ENCODE measurements around the gene BTBD6. TPM values are rescaled to one million over a fixed set of nuclear protein-coding genes. Genes with fewer than 3 reads are reported as not detected.

BTBD6 gene
- total and polyA plus RNA-seq, 12 donors, result 28.1 to 58.2 (median 32.7) TPM

DNA sequence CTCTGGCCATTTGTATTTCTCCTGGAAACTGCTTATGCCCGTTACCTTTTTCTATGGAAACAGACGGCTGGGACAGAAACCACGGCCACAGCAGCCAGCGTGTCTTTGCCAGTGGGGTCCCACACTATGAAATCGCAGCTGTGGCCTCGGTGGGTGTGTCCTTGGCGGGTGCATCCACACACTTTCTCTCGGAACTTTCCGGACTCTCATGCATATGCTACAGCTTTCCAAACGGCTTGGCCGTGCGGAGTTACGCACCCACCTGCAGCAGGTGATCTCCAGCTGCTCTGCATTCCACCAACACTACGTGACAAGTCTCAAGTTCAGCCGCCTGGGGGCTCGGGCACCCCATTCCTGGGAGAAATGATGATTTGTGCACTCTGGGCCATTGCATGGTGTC is 1.3 kb upstream of the BTBD6 start:
- TF ChIP-seq, protein P1, sequence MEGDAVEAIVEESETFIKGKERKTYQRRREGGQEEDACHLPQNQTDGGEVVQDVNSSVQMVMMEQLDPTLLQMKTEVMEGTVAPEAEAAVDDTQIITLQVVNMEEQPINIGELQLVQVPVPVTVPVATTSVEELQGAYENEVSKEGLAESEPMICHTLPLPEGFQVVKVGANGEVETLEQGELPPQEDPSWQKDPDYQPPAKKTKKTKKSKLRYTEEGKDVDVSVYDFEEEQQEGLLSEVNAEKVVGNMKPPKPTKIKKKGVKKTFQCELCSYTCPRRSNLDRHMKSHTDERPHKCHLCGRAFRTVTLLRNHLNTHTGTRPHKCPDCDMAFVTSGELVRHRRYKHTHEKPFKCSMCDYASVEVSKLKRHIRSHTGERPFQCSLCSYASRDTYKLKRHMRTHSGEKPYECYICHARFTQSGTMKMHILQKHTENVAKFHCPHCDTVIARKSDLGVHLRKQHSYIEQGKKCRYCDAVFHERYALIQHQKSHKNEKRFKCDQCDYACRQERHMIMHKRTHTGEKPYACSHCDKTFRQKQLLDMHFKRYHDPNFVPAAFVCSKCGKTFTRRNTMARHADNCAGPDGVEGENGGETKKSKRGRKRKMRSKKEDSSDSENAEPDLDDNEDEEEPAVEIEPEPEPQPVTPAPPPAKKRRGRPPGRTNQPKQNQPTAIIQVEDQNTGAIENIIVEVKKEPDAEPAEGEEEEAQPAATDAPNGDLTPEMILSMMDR (IDR thresholded peaks at IDR 0.05), result no peak
- Histone ChIP-seq H3K27ac (no peak overlapping the region), H3K4me1 (peaks cover 10 to 35% (median 24%) of the 10 kb centered on the region in 9 donors), H3K27me3 (no peaks in the 10 kb centered on the region), H3K4me3 (no peak overlapping the region), H3K9me3 (no peaks in the 10 kb centered on the region), H3K36me3 (peaks cover 0 to 60% (median 10%) of the 10 kb centered on the region in 9 donors)
- intact Hi-C loops (cut with DNase I), result no loop called here
- WGBS, 2 donors, result 98 to 99% methylated on average over 16 of the region's 16 CpGs
- ATAC-seq (no peak), DNase-seq (no peak)

DNA sequence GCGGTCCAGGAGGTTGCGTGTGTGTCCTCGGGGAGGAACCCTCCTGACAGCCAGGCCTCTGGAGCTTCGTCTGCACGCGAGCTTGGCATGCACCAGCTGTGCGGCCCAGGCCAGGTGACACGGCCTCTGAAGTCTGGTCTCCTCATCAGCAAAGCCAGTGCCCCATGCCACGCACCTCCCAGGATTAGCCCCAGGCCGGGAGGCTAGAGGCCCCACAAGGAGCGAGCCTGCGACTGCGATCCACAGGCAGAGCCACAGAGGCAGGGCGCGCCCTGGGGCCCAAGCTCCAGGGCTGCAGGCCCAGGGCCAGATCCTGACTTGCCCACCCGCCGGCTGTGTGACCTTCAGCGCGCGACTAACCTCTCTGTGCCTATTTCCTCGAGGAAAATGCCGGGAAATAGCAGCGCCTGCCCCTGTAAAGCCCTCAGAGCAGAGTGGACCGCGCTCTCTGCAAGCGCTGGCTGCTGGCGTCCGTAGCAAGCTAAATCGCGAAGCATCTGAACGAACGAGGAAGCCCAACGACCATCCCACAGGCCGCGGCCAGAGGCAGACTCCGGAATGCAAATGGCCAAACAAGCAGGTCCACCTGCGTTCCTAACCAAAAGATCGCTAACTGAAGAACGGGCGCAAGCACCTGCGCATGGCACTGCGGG is 492 bp upstream of the BTBD6 start:
- no peaks in the 10 kb centered on the region for H3K9me3 ChIP-seq
- H3K36me3 ChIP-seq, result peaks cover 0 to 63% (median 10%) of the 10 kb centered on the region in 9 donors
- intact Hi-C loops (cut with DNase I), result loop anchor here in 1 of 10 donors (1.0 kb wide), 1 partner anchor 45 kb away; no protein-coding TSS in a partner anchor
- ATAC-seq, result peak; percentile 5 to 19 (median 14)
- DNase-seq, result no peak
- H3K27me3 ChIP-seq, result no peaks in the 10 kb centered on the region
- WGBS, 2 donors, result 38 to 40% methylated on average over 42 of the region's 42 CpGs
- TF ChIP-seq, protein P1 (IDR thresholded peaks at IDR 0.05), result no peak
- H3K4me1 ChIP-seq, result peaks cover 10 to 35% (median 24%) of the 10 kb centered on the region in 9 donors
- peak overlapping the region; percentile 37 to 85 (median 62) for H3K4me3 ChIP-seq
- H3K27ac ChIP-seq, result peak overlapping the region in 9 of 10 donors; percentile 62 to 98 (median 89)

GRCh38 chr14:105249182-105250007 is 1.1 kb downstream of the BTBD6 start:
- 46 to 49% methylated on average over 62 of the region's 62 CpGs for WGBS, 2 donors
- H3K9me3 ChIP-seq, result no peaks in the 10 kb centered on the region
- H3K4me1 ChIP-seq, result peaks cover 10 to 35% (median 24%) of the 10 kb centered on the region in 9 donors
- intact Hi-C loops (cut with DNase I), result no loop called here
- H3K4me3 ChIP-seq, result peak overlapping the region; percentile 4 to 85 (median 58)
- no peak for DNase-seq
- no peaks in the 10 kb centered on the region for H3K27me3 ChIP-seq
- H3K36me3 ChIP-seq, result peaks cover 0 to 65% (median 10%) of the 10 kb centered on the region in 9 donors
- TF ChIP-seq, protein P1 (IDR thresholded peaks at IDR 0.05), result no peak
- peak in 3 of 8 donors; percentile 5 to 14 (median 8) for ATAC-seq
- peak overlapping the region; percentile 73 to 98 (median 90) for H3K27ac ChIP-seq

- Histone ChIP-seq H3K36me3 (peaks cover 0 to 62% (median 10%) of the 10 kb centered on the region in 9 donors), H3K9me3 (no peaks in the 10 kb centered on the region), H3K27ac (peak overlapping the region in 3 of 10 donors; percentile 87 to 98 (median 92)), H3K27me3 (no peaks in the 10 kb centered on the region), H3K4me3 (no peak overlapping the region), H3K4me1 (peaks cover 10 to 40% (median 27%) of the 10 kb centered on the region in 9 donors)
- ATAC-seq (no peak), DNase-seq (no peak)
- intact Hi-C loops (cut with DNase I), result no loop called here
- 94 to 96% methylated on average over 16 of the region's 16 CpGs for WGBS, 2 donors
- TF ChIP-seq, protein P1 (IDR thresholded peaks at IDR 0.05), result no peak
Measured at GRCh38 chr14:105250008-105250366, 1.7 kb downstream of the BTBD6 start.
